ENCODE data around the gene FOXP1. TPM values are rescaled to one million over a fixed set of nuclear protein-coding genes. Genes with fewer than 3 reads are reported as not detected.

Gene FOXP1
- total RNA-seq, 1 experiment from 2014 or later = 58.4 TPM

DNA sequence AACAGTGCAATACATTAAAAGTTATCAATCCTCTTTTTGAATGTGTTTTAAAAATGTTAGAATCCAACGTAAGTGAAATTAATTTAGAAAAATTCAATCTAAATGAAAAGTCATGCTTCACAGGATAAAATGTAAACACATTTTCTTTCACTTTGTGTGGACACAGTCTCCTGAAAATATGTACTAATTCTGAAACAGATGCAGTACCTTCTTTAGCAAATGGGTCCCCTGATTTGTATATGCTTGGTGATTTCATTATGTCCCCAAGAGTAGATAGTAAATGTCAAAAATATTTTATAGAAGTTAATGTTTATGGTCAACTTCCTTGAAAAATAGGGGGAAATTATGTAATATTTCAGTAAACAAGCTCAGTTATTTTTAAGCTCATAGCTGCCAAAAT is 28.9 kb downstream of the FOXP1 start:
- Histone ChIP-seq H3K27ac (ENCODE audit: low read depth, low read length, poor library complexity, severe bottlenecking) (no peak overlapping the region), H3K36me3 (ENCODE audit: insufficient read depth, low read length, poor library complexity, severe bottlenecking) (no peaks in the 10 kb centered on the region), H3K4me3 (ENCODE audit: low read depth, low read length, poor library complexity, severe bottlenecking) (no peak overlapping the region), H3K4me1 (ENCODE audit: insufficient read depth, low read length, poor library complexity, severe bottlenecking) (no peaks in the 10 kb centered on the region), H3K9me3 (ENCODE audit: low read depth, low read length, poor library complexity, severe bottlenecking) (no peaks in the 10 kb centered on the region), H3K27me3 (replicated peaks; ENCODE audit: insufficient read depth, low read depth, low read length, poor library complexity) (no peaks in the 10 kb centered on the region)
- no peak for DNase-seq (ENCODE audit: low spot score)
- no TSS peak for BruUV-seq (replicated peaks)
- TF ChIP-seq, protein P1, sequence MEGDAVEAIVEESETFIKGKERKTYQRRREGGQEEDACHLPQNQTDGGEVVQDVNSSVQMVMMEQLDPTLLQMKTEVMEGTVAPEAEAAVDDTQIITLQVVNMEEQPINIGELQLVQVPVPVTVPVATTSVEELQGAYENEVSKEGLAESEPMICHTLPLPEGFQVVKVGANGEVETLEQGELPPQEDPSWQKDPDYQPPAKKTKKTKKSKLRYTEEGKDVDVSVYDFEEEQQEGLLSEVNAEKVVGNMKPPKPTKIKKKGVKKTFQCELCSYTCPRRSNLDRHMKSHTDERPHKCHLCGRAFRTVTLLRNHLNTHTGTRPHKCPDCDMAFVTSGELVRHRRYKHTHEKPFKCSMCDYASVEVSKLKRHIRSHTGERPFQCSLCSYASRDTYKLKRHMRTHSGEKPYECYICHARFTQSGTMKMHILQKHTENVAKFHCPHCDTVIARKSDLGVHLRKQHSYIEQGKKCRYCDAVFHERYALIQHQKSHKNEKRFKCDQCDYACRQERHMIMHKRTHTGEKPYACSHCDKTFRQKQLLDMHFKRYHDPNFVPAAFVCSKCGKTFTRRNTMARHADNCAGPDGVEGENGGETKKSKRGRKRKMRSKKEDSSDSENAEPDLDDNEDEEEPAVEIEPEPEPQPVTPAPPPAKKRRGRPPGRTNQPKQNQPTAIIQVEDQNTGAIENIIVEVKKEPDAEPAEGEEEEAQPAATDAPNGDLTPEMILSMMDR (conservative IDR thresholded peaks at IDR 0.05; ENCODE audit: low read depth, low read length) = no peak
- TF ChIP-seq EZH2 (IDR thresholded peaks at IDR 0.05; ENCODE audit: borderline replicate concordance, low read depth, low read length, poor library complexity, severe bottlenecking) = no peak
- intact Hi-C loops (cut with micrococcal nuclease; ENCODE audit: unreplicated experiment) = no loop called here
- ChIA-PET POLR2A (ENCODE audit: low non-redundant PET) (no interaction called here), CTCF (no interaction called here)

DNA sequence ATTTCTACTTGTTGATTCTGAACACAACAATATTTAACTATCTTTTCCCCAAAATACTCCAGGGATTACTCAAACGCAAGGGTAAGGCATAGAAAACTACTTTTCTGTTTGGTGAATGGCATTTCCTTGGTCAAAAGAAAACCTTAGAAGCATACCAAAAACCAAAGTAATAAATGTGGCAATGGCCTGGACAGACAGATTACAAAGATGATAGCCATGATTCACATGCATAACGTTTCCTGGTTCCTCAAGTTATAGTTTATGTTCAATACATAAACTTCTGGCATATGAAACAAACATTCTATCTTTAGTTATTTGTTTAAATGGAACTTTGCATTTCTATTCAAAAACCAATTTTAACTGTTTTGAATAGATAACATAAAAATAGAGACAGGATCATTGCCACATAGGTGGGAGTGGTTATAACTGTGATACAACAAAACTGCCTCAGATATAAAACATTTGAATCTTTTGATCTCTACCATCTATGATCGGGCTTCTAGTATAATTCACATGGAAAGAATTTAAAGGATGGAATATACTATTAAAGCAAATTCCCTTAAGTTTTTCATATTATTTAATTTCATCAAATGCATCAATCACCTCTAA is 32.1 kb downstream of the FOXP1 start:
- CTCF ChIA-PET = no interaction called here
- POLR2A ChIA-PET (ENCODE audit: low non-redundant PET) = no interaction called here
- no peak overlapping the region for H3K27ac ChIP-seq (ENCODE audit: low read depth, low read length, poor library complexity, severe bottlenecking)
- intact Hi-C loops (cut with micrococcal nuclease; ENCODE audit: unreplicated experiment) = no loop called here
- no peaks in the 10 kb centered on the region for H3K4me1 ChIP-seq (ENCODE audit: insufficient read depth, low read length, poor library complexity, severe bottlenecking)
- no peak overlapping the region for H3K4me3 ChIP-seq (ENCODE audit: low read depth, low read length, poor library complexity, severe bottlenecking)
- TF ChIP-seq EZH2 (IDR thresholded peaks at IDR 0.05; ENCODE audit: borderline replicate concordance, low read depth, low read length, poor library complexity, severe bottlenecking) = no peak
- TF ChIP-seq, protein P1 (conservative IDR thresholded peaks at IDR 0.05; ENCODE audit: low read depth, low read length) = no peak
- BruUV-seq (replicated peaks) = no TSS peak
- no peaks in the 10 kb centered on the region for H3K9me3 ChIP-seq (ENCODE audit: low read depth, low read length, poor library complexity, severe bottlenecking)
- DNase-seq (ENCODE audit: low spot score) = peak; percentile 3
- H3K36me3 ChIP-seq (ENCODE audit: insufficient read depth, low read length, poor library complexity, severe bottlenecking) = no peaks in the 10 kb centered on the region
- H3K27me3 ChIP-seq (replicated peaks; ENCODE audit: insufficient read depth, low read depth, low read length, poor library complexity) = no peaks in the 10 kb centered on the region

DNA sequence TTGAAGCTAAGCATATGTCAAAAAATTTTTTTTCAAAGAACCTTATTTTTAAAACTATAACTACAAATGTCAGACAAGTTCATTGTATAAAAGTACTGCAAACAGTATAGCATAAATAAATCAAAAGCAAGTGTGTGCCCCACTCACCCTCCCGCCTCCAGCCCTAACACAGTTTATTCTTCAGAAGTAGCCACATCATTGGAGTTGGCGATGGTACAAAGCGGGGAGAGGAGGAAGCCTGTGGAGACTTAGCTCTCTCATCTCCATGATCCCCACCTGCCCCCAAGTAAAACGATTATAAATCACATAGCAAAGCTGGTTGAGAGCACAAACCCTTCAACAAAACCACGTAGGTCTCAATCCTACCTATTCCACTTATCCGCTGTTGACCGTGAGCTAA is 33.6 kb downstream of the FOXP1 start:
- no peak overlapping the region for H3K27ac ChIP-seq (ENCODE audit: low read depth, low read length, poor library complexity, severe bottlenecking)
- CTCF ChIA-PET = no interaction called here
- no peaks in the 10 kb centered on the region for H3K9me3 ChIP-seq (ENCODE audit: low read depth, low read length, poor library complexity, severe bottlenecking)
- H3K4me3 ChIP-seq (ENCODE audit: low read depth, low read length, poor library complexity, severe bottlenecking) = no peak overlapping the region
- intact Hi-C loops (cut with micrococcal nuclease; ENCODE audit: unreplicated experiment) = no loop called here
- no peaks in the 10 kb centered on the region for H3K27me3 ChIP-seq (replicated peaks; ENCODE audit: insufficient read depth, low read depth, low read length, poor library complexity)
- H3K4me1 ChIP-seq (ENCODE audit: insufficient read depth, low read length, poor library complexity, severe bottlenecking) = no peaks in the 10 kb centered on the region
- POLR2A ChIA-PET (ENCODE audit: low non-redundant PET) = no interaction called here
- BruUV-seq (replicated peaks) = no TSS peak
- TF ChIP-seq, protein P1 (conservative IDR thresholded peaks at IDR 0.05; ENCODE audit: low read depth, low read length) = no peak
- H3K36me3 ChIP-seq (ENCODE audit: insufficient read depth, low read length, poor library complexity, severe bottlenecking) = no peaks in the 10 kb centered on the region
- no peak for DNase-seq (ENCODE audit: low spot score)
